Tibial artery (tissue), 4 donors: ENCODE measurements around the gene TAOK3.
A peak's percentile ranks its signal among the peaks of the same experiment; 100 is the strongest.
"Not testable (repeated sequence)": the region's sequence is repeated elsewhere in the genome, so short reads cannot be mapped to it uniquely, and the experiment has no call there.

Source experiments
- DNase-seq, 2 donors: peaks; one replicate each; pipeline ENCODE4 v3.0.0-alpha.2; 2019
- H3K27ac ChIP-seq, 2 donors: fragments of 200-600 bp; sonication (generic) in 1 of 2; 1 replicate in 1 of 2; 2 replicates in 1 of 2; pipeline ENCODE4 v1.5.1; 2018 to 2019; ENCODE audit warnings: mild to moderate bottlenecking in 1 of 2
- H3K27me3 ChIP-seq, 2 donors: fragments of 200-600 bp; sonication (generic) in 1 of 2; one replicate each; pipeline versions ENCODE4 v1.5.1 to v1.6.0; 2016 to 2019
- H3K36me3 ChIP-seq, 3 donors: fragments of 200-600 bp; sonication (generic) in 2 of 3; one replicate each; pipeline ENCODE4 v1.5.1; 2016 to 2019; ENCODE audit warnings: mild to moderate bottlenecking in 2 of 3
- H3K4me1 ChIP-seq, 4 donors: fragments of 200-600 bp; sonication (generic) in 2 of 4; 1 replicate in 3 of 4; 2 replicates in 1 of 4; pipeline ENCODE4 v1.5.1; 2016 to 2019
- H3K4me3 ChIP-seq, 2 donors: fragments of 200-600 bp; sonication (generic) in 1 of 2; 1 replicate in 1 of 2; 2 replicates in 1 of 2; pipeline ENCODE4 v1.5.1; 2018 to 2019; ENCODE audit warnings: mild to moderate bottlenecking in 2 of 2
- H3K9me3 ChIP-seq, 3 donors: fragments of 200-600 bp; sonication (generic) in 1 of 3; one replicate each; pipeline ENCODE4 v1.5.1; 2016 to 2019
- CTCF ChIP-seq, 2 experiments: fragments of 200-600 bp in 1 of 2; fragments of 450-650 bp in 1 of 2; IDR thresholded peaks; one replicate each; pipeline ENCODE4 v1.5.1; 2017 to 2019; ENCODE audit warnings: antibody characterized with exemption in 2 of 2, mild to moderate bottlenecking in 1 of 2, moderate library complexity in 1 of 2
- intact Hi-C: fragments of 100-400 bp; cut with DNase I; formaldehyde crosslinking; loops from one replicate; pipeline ENCODE4 v1.15.0; 2023; ENCODE audit warnings: low total_unique reads

Gene TAOK3

GRCh38 chr12:118315821-118316220 is 56.9 kb downstream of the TAOK3 start:
- peaks cover 0 to 9% (median 0%) of the 10 kb centered on the region in 4 donors for H3K4me1 ChIP-seq
- H3K4me3 ChIP-seq: no peak overlapping the region
- no peak overlapping the region for H3K27ac ChIP-seq
- intact Hi-C loops: no loop called here
- no peaks in the 10 kb centered on the region for H3K9me3 ChIP-seq
- no peaks in the 10 kb centered on the region for H3K36me3 ChIP-seq
- no peaks in the 10 kb centered on the region for H3K27me3 ChIP-seq
- TF ChIP-seq CTCF (IDR thresholded peaks at IDR 0.05): no peak
- DNase-seq: no peak

GRCh38 chr12:118312578-118312977 is 60.1 kb downstream of the TAOK3 start:
- Histone ChIP-seq H3K27me3 (no peaks in the 10 kb centered on the region), H3K4me3 (no peak overlapping the region), H3K27ac (no peak overlapping the region), H3K36me3 (no peaks in the 10 kb centered on the region), H3K4me1 (peaks cover 0 to 12% (median 3%) of the 10 kb centered on the region in 4 donors), H3K9me3 (no peaks in the 10 kb centered on the region)
- no peak for TF ChIP-seq CTCF (IDR thresholded peaks at IDR 0.05)
- intact Hi-C loops: no loop called here
- DNase-seq: no peak

GRCh38 chr12:118311666-118312065 is 61.0 kb downstream of the TAOK3 start:
- Histone ChIP-seq H3K4me1 (peaks cover 0 to 20% (median 3%) of the 10 kb centered on the region in 4 donors), H3K27me3 (no peaks in the 10 kb centered on the region), H3K36me3 (no peaks in the 10 kb centered on the region), H3K27ac (no peak overlapping the region), H3K9me3 (no peaks in the 10 kb centered on the region), H3K4me3 (no peak overlapping the region)
- no peak for DNase-seq
- no peak for TF ChIP-seq CTCF (IDR thresholded peaks at IDR 0.05)
- intact Hi-C loops: no loop called here

GRCh38 chr12:118310320-118310719 is 62.4 kb downstream of the TAOK3 start:
- TF ChIP-seq CTCF (IDR thresholded peaks at IDR 0.05): no peak
- no peak overlapping the region for H3K27ac ChIP-seq
- DNase-seq: no peak
- no peaks in the 10 kb centered on the region for H3K9me3 ChIP-seq
- H3K4me3 ChIP-seq: no peak overlapping the region
- H3K4me1 ChIP-seq: peaks cover 0 to 27% (median 3%) of the 10 kb centered on the region in 4 donors
- H3K27me3 ChIP-seq: no peaks in the 10 kb centered on the region
- intact Hi-C loops: no loop called here
- H3K36me3 ChIP-seq: no peaks in the 10 kb centered on the region

- H3K27me3 ChIP-seq, intact Hi-C loops, H3K9me3 ChIP-seq, H3K36me3 ChIP-seq, DNase-seq: not testable (repeated sequence)
- Histone ChIP-seq H3K4me1 (peaks cover 0 to 27% (median 3%) of the 10 kb centered on the region in 4 donors), H3K27ac (peak overlapping the region; percentile 62 to 63), H3K4me3 (peak overlapping the region in 1 of 2 donors; percentile 45)
Observed at GRCh38 chr12:118308006-118308405, 64.7 kb downstream of the TAOK3 start.

GRCh38 chr12:118307069-118307954 is 65.4 kb downstream of the TAOK3 start:
- Histone ChIP-seq H3K4me1 (peaks cover 0 to 27% (median 3%) of the 10 kb centered on the region in 4 donors), H3K36me3 (no peaks in the 10 kb centered on the region), H3K27ac (peak overlapping the region; percentile 62 to 63), H3K9me3 (no peaks in the 10 kb centered on the region), H3K27me3 (no peaks in the 10 kb centered on the region), H3K4me3 (peak overlapping the region; percentile 29 to 45)
- intact Hi-C loops: no loop called here
- DNase-seq: no peak
- no peak for TF ChIP-seq CTCF (IDR thresholded peaks at IDR 0.05)
